Daoy (cell line): Measurements from ENCODE around the gene ACLY. TPM values are rescaled to one million over a fixed set of nuclear protein-coding genes. Genes with fewer than 3 reads are reported as not detected.
"Not testable (repeated sequence)": the region's sequence is repeated elsewhere in the genome, so short reads cannot be mapped to it uniquely, and the experiment has no call there.

Experiments
- DNase-seq: peaks from one replicate; pipeline ENCODE4 v3.0.0-alpha.2; 2015; ENCODE audit warnings: low read depth
- total RNA-seq: library from RNA; depleted of rRNA; stranded (reverse); fragments of >200 nt; shearing (Covaris generic); gene quantifications from 2 replicates; pipeline ENCODE4 v1.2.3, GENCODE V29; 2014

ACLY gene
- total RNA-seq, 1 experiment from 2014 or later = 124 TPM

- DNase-seq = no peak
Observed at GRCh38 chr17:41912925-41913324, 5.8 kb downstream of the ACLY start.

- peak; percentile 99 for DNase-seq
Observed at GRCh38 chr17:41910701-41911391, 7.9 kb downstream of the ACLY start.

- no peak for DNase-seq
Observed at GRCh38 chr17:41909088-41909487, 9.7 kb downstream of the ACLY start.

GRCh38 chr17:41907633-41908539 lies 10.9 kb downstream of the ACLY start:
- no peak for DNase-seq

- peak; percentile 70 for DNase-seq
Observed at GRCh38 chr17:41907185-41907556, 11.6 kb downstream of the ACLY start.

DNA sequence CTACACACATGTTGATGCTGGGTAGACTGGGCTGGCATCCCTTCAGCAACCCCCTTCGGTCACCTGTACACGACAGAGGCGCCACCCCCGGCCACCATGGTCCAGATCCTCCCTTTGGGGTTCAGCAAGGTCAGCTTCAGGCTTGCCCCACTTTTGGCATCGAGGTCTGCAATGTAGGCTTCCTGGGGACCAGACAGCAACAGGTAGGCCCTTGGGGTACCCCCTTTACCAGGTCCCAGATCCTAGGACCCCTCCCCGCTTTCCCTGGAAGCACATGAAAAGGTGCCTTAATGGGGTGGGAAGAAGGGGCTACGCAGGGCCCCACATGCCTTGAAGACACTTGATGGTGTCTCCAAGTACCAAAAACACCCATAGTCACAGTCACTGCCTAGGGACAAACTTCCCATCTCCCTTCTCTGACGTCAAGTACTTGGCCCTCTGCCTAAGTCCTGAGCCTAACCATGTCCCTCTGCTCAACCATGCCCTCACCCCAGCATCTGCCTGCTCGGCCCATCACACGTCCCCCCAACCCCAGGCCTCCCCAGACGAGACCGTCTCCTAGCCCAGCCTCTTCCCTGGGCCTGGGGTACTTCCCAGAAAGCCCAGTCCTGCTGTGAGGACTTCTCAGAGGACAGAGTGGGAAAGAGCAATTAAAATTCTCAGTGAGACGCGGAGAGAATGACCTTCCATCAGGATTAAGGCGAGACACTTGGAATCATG lies 12.1 kb downstream of the ACLY start:
- peak; percentile 35 for DNase-seq

DNA sequence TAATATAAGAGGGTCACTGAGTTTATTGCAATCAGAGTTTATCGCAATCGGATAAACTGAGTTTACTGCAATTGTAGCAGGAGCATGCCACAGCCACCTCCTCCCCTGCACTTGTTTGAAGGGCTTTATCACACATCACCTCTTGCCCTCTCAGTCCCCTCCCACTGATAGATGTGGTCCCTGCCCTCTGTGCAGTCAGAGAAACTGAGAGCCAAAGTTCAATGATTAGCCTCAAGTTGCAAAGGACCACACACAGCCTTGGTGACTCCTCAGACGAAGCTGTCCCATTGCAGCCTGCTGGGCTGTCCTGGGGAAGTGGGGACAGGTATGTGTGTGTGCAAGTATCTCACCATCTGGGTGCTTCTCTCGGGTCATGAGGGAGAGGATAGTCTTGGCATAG lies 13.6 kb downstream of the ACLY start:
- DNase-seq = no peak

DNA sequence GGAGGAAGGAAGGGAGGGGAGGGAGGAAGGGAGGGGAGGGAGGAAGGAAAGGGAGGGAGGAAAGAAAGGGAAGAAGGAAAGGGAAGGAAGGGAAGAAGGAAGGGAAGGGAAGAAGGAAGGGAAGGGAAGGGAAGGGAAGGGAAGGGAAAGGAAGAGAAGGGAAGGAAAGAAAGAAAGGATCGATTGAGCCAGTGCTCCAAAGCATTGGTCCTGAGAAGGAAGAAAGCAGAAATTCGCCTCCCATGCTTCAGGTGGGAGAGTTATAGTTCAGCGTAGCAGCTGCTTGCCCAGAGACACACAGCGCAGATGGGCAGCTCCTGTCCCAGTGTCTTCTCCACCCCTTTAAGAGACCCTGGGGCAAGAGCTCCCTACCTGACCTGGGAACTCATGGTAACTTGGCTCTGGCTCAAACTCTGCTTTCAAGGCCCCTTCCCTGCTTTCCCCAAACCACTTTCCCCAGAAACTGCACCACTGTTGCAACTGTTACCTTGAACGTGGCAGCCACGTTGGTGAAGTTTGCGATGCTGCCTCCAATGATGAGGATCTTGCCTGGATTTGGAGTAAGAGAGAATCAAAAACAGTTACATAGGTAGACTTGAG lies 14.4 kb downstream of the ACLY start:
- DNase-seq = no peak

GRCh38 chr17:41901646-41902045 lies 17.1 kb downstream of the ACLY start:
- no peak for DNase-seq

GRCh38 chr17:41896726-41897125 lies 22.0 kb downstream of the ACLY start:
- no peak for DNase-seq

- no peak for DNase-seq
Observed at GRCh38 chr17:41895617-41896016, 23.1 kb downstream of the ACLY start.

GRCh38 chr17:41894791-41895331 lies 23.9 kb downstream of the ACLY start:
- DNase-seq = no peak

DNA sequence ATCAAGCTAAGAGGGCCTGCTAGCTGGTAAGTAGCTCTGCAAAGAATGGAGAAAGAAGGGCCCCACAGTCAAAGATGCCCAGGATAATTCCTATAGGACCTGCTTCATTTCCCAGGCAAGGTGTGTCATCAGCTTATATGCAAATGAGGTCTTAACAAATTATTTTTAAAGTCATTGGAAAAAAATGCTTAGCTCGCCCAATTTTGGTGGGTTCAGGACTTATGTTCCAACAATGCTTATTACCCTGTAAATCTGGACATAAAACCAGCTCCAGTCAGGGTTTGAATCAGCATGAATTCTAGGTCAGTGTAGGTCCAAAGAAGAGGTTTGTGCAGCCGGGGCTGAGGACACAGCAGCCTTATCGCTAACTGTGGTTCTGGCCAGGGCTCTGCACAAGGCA lies 25.4 kb downstream of the ACLY start:
- DNase-seq = no peak

DNA sequence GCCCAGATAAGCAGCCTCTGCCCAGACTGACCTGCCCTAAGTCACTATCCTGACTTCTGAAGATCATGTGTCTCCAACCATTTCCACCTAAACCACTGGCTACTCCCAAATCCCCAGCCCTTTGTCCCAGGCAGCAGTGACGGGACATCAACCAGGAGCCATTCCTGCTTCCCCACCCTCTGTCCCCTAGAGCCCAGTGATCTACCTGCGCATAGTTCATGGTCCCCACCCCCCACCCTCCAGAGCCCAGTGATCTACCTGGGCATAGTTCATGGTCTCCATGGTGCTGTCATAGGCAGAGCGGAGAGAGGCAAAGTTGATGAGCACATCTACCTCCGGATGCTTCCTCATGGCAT lies 26.8 kb downstream of the ACLY start:
- DNase-seq = no peak

DNA sequence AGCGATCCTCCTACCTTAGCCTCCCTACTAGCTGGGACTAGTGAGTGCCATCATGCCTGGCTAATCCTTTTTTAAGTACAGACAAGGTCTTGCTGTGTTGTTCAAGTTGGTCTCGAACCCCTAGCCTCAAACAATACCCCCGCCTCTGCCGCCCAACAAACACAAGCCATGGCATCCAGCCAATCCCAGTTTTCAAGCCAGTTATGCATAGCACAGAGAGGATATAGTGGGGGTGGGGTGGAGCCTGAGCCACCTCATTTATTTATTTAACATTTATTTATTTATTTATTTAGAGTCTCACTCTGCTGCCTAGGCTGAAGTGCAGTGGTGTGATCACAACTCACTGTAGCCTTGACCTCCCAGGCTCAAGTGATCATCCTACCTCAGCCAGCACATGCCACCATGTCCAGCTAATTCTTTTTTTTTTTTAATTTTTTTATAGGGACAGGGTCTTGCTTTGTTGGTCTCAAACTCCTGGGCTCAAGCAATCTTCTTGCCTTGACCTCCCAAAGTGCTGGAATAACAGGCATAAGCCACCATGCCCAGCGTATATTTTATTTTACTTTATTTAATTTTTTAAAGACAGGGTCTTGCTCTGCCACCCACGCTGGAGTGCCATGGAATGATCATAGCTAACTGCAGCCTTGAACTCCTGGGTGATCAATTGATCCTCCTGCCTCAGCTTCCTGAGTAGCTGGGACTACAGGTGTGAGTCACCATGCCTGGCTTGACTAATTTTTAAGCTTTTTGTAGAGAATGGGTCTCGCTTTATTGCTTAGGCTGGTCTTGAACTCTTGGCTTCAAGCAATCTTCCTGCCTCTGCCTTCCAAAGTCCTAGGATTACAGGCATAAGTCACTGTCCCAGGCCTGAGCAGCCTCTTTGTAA lies 27.4 kb downstream of the ACLY start:
- DNase-seq = no peak

GRCh38 chr17:41888332-41888965 lies 30.3 kb downstream of the ACLY start:
- DNase-seq = no peak

DNA sequence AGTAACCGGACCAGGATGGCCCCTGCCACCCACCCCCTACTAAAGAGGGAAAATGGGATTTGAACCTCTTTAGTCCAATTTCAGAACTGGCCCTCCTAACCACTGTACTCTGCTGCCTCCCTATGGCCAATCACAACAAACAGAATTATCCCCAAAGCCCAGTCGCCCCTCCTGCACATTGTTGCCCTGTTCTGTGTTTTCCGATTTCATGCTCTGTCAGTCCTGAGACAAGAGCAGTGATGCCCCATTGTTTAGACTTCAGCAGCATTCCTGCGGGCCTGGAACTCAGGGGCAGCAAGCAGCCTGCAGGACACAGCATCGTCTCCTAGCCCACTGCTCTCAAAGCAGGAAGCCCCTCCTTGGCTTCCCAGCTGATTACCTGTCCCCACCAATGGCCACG lies 33.0 kb downstream of the ACLY start:
- DNase-seq = no peak

DNA sequence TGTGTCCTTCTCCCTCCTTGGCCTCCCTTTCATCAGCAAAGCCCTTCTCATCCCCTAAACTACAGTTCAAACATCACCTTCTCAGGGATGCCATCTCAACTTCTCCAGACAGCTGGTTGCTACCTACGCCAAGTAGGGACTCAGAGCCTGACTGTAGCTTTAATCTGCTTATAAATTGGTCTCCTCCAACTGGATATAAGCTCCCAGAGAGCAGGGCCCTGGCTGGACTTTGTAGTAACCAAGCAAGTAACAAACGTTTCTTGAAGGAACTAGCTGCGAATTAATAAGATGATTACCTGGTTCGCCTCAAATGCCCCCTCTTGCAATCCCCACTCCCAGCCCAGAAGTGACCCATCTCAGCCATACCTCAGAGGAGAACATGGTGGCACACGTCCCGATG lies 36.0 kb downstream of the ACLY start:
- no peak for DNase-seq

DNA sequence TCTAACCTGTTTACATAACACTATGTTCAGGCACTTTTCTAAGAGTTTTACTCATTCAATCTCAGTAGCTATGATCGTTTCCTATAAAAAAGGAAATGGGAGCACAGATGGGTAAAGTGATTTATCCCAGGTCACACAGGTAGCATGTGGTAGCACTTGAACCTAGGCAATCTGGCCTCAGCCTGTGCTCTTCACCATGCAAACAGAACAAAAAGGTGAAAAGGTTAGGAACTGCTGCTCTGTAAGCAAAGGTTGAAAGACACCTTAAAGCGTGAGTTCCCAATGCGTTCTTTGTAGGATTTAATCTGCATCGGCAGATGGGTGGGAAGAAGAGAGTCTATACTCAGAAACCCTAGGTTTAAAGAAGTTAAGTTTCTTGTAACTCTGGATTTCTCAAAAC lies 38.6 kb downstream of the ACLY start:
- no peak for DNase-seq

DNA sequence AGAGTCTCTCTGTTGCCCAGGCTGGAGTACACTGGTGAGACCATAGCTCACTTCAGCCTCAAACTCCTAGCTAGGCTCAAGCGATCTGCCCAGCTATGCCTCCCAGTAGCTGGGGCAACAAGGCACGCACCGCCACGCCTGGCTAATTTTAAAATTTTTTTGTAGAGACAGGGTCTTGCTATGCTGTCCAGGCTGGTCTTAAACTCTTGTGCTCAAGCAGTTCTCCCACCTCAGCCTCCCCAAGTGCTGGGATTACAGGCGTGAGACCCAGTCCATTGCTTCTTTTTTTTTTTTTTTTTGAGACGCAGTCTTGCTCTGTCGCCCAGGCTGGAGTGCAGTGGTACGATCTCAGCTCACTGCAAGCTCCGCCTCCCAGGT lies 44.5 kb downstream of the ACLY start:
- not testable (repeated sequence) for DNase-seq
